GM23338 (cell line): ENCODE data around the gene GNLY. TPM values are rescaled to one million over a fixed set of nuclear protein-coding genes. Genes with fewer than 3 reads are reported as not detected.

ENCODE experiments used
- ATAC-seq: fragments of 200-7000 bp; cut with Tn5 transposase; 3 replicates; pipeline ENCODE4 v1.9.1; 2020
- DNase-seq: peaks from one replicate; pipeline ENCODE4 v3.0.0-alpha.2; 2015; ENCODE audit warnings: low spot score
- H2AFZ ChIP-seq: fragments of 200-600 bp; sonication (generic); 2 replicates; pipeline ENCODE4 v1.8.0; 2016; ENCODE audit warnings: antibody characterized with exemption, mild to moderate bottlenecking, moderate library complexity
- H3F3A ChIP-seq: fragments of 200-600 bp; sonication (generic); replicated peaks from 2 replicates; pipeline ENCODE4 v1.8.0; 2017; ENCODE audit warnings: antibody characterized with exemption, mixed run types, low read depth
- H3K27ac ChIP-seq: fragments of 200-600 bp; sonication (generic); 2 replicates; pipeline ENCODE4 v1.6.1; 2016; ENCODE audit warnings: low read depth
- H3K27me3 ChIP-seq: fragments of 200-600 bp; sonication (generic); 2 replicates; pipeline ENCODE4 v1.8.0; 2016; ENCODE audit warnings: mild to moderate bottlenecking, mixed run types, moderate library complexity; ENCODE audit not compliant: insufficient read depth
- H3K36me3 ChIP-seq: fragments of 200-600 bp; sonication (generic); 2 replicates; pipeline ENCODE4 v1.8.0; 2016; ENCODE audit warnings: mild to moderate bottlenecking; ENCODE audit not compliant: insufficient read depth
- H3K4me1 ChIP-seq: fragments of 200-600 bp; sonication (generic); 2 replicates; pipeline ENCODE4 v1.8.0; 2016; ENCODE audit warnings: mild to moderate bottlenecking, moderate library complexity; ENCODE audit not compliant: insufficient read depth
- H3K4me2 ChIP-seq: fragments of 200-600 bp; sonication (generic); 2 replicates; pipeline ENCODE4 v1.7.1; 2017; ENCODE audit warnings: mixed run types
- H3K4me3 ChIP-seq: fragments of 200-600 bp; sonication (generic); 2 replicates; pipeline ENCODE4 v1.6.1; 2016; ENCODE audit warnings: mixed run types
- H3K79me2 ChIP-seq: fragments of 200-600 bp; sonication (generic); replicated peaks from 2 replicates; pipeline ENCODE4 v1.8.0; 2017; ENCODE audit warnings: mild to moderate bottlenecking; ENCODE audit not compliant: insufficient read depth
- H3K9me2 ChIP-seq: fragments of 200-600 bp; sonication (generic); 2 replicates; pipeline ENCODE4 v1.8.0; 2017; ENCODE audit not compliant: insufficient read depth
- H4K20me1 ChIP-seq: fragments of 200-600 bp; sonication (generic); replicated peaks from 2 replicates; pipeline ENCODE4 v1.8.0; 2017; ENCODE audit warnings: mild to moderate bottlenecking; ENCODE audit not compliant: insufficient read depth
- H3K27ac Mint-ChIP-seq: 2 replicates; pipeline ENCODE4 v1.8.0; 2020; ENCODE audit warnings: inconsistent platforms, mild to moderate bottlenecking, moderate library complexity, mixed read lengths
- H3K27me3 Mint-ChIP-seq: 3 replicates; pipeline ENCODE4 v1.8.0; 2022; ENCODE audit warnings: low read depth, mild to moderate bottlenecking, moderate library complexity, mixed read lengths, inconsistent platforms; ENCODE audit not compliant: insufficient read depth, poor library complexity
- H3K36me3 Mint-ChIP-seq: 3 replicates; pipeline ENCODE4 v1.8.0; 2021; ENCODE audit warnings: low read depth, mild to moderate bottlenecking, inconsistent platforms, moderate library complexity, mixed read lengths
- H3K4me1 Mint-ChIP-seq: 3 replicates; pipeline ENCODE4 v1.8.0; 2020; ENCODE audit warnings: mild to moderate bottlenecking, inconsistent platforms, mixed read lengths
- H3K4me3 Mint-ChIP-seq: 3 replicates; pipeline ENCODE4 v1.8.0; 2021; ENCODE audit warnings: moderate library complexity, mild to moderate bottlenecking, inconsistent platforms, mixed read lengths
- H3K9me3 Mint-ChIP-seq: 3 replicates; pipeline ENCODE4 v1.8.0; 2020; ENCODE audit warnings: moderate library complexity, mild to moderate bottlenecking, inconsistent platforms, mixed read lengths
- CREB1 ChIP-seq: fragments of 250-450 bp; sonication (Bioruptor Pico); IDR thresholded peaks from 2 replicates; pipeline ENCODE4 v1.5.0; 2020; ENCODE audit warnings: low read depth, mild to moderate bottlenecking, moderate library complexity
- EZH2 ChIP-seq: fragments of 200-600 bp; sonication (generic); IDR thresholded peaks from one replicate; pipeline ENCODE4 v1.8.0; 2017; ENCODE audit warnings: antibody characterized with exemption, mild to moderate bottlenecking, low read depth; ENCODE audit not compliant: unreplicated experiment
- EZH2phosphoT487 ChIP-seq: fragments of 200-600 bp; sonication (generic); IDR thresholded peaks from one replicate; pipeline ENCODE4 v1.8.1; 2018; ENCODE audit warnings: antibody characterized with exemption; ENCODE audit not compliant: unreplicated experiment
- JUNB ChIP-seq: IDR thresholded peaks from one replicate; pipeline ENCODE4 v1.6.1; 2016; ENCODE audit warnings: antibody characterized with exemption; ENCODE audit not compliant: unreplicated experiment
- POLR2AphosphoS5 ChIP-seq: IDR thresholded peaks from 2 replicates; pipeline ENCODE4 v1.6.1; 2016; ENCODE audit warnings: antibody characterized with exemption, low read depth
- STAT1 ChIP-seq: IDR thresholded peaks from one replicate; pipeline ENCODE4 v1.6.1; 2016; ENCODE audit warnings: antibody characterized with exemption; ENCODE audit not compliant: unreplicated experiment
- ZNF114 ChIP-seq: fragments of 250-450 bp; sonication (Bioruptor Pico); IDR thresholded peaks from 2 replicates; pipeline ENCODE4 v1.5.0; 2020; ENCODE audit warnings: mild to moderate bottlenecking, moderate library complexity
- ZNF331 ChIP-seq: fragments of 250-450 bp; sonication (Bioruptor Pico); IDR thresholded peaks from 2 replicates; pipeline ENCODE4 v1.5.0; 2020; ENCODE audit warnings: low read depth, mild to moderate bottlenecking, moderate library complexity
- polyA plus RNA-seq: library from polyadenylated mRNA; unstranded; fragments of >200 nt; fragmentation: Nextera tagmentation; extraction: Ambion mirVana; gene quantifications from 2 replicates; pipeline ENCODE4 v1.2.1, GENCODE V29; 2016
- total RNA-seq: library from RNA; depleted of rRNA; stranded (reverse); fragments of >200 nt; shearing (Covaris generic); gene quantifications from 2 replicates; pipeline ENCODE4 v1.2.3, GENCODE V29; 2014
- TF ChIP-seq, protein P1 (sequence below), 2 experiments: fragments of 200-600 bp in 1 of 2; sonication (generic) in 1 of 2; conservative IDR thresholded peaks; 2 replicates each; pipeline versions ENCODE4 v1.5.1 to v1.6.1; 2016 to 2017; ENCODE audit warnings: antibody characterized with exemption in 2 of 2, low read depth in 2 of 2, mild to moderate bottlenecking in 2 of 2, moderate library complexity in 1 of 2
- TF ChIP-seq, protein P2 (sequence below): IDR thresholded peaks from 2 replicates; pipeline ENCODE4 v1.6.1; 2016; ENCODE audit warnings: antibody characterized with exemption
- TF ChIP-seq, protein P3 (sequence below): fragments of 250-450 bp; sonication (Bioruptor Pico); IDR thresholded peaks from 2 replicates; pipeline ENCODE4 v1.5.0; 2020; ENCODE audit warnings: mild to moderate bottlenecking, moderate library complexity

The GNLY gene
- total and polyA plus RNA-seq, 2 experiments from 2014 or later: not detected

DNA sequence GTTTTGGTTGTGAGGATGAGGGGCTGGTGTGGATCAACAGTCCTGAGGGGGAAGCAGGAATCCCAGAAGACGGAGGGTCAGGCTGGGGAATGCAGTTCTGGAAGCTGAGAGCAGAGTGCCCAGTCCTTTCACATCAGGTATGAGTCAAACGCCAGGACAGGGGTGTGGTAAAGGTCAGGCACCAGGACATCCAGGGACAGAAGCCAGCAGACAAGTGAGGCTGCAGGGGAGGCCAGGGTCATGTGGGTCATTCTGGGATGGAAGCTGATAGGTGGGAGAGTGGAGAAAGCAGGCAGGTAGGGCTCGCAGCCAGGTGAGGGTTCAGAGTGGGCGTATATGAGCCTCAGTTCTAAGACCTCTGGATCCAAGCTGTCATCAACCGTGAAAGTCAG is 12.8 kb upstream of the GNLY start:
- H2AFZ ChIP-seq: no peak overlapping the region
- no peak overlapping the region for H3K4me2 ChIP-seq
- H3K27ac ChIP-seq: no peak overlapping the region
- no peak for DNase-seq
- no peaks in the 10 kb centered on the region for H3K9me2 ChIP-seq
- peaks cover 8% of the 10 kb centered on the region; the same call in 1 of the 2 replicates for H3K4me1 ChIP-seq
- no peak overlapping the region for H3K4me3 ChIP-seq
- no peaks in the 10 kb centered on the region for H3F3A ChIP-seq
- no peak overlapping the region for H3K27ac Mint-ChIP-seq
- H3K9me3 Mint-ChIP-seq: no peaks in the 10 kb centered on the region
- no peaks in the 10 kb centered on the region for H4K20me1 ChIP-seq
- peaks cover 10% of the 10 kb centered on the region; the same call in 2 of the 3 replicates for H3K4me1 Mint-ChIP-seq
- no peaks in the 10 kb centered on the region for H3K79me2 ChIP-seq
- TF ChIP-seq ZNF114 (no peak), STAT1 (no peak)
- H3K36me3 ChIP-seq: no peaks in the 10 kb centered on the region
- H3K36me3 Mint-ChIP-seq: no peaks in the 10 kb centered on the region
- H3K27me3 ChIP-seq: no peaks in the 10 kb centered on the region
- no peak overlapping the region for H3K4me3 Mint-ChIP-seq
- H3K27me3 Mint-ChIP-seq: peaks cover 2% of the 10 kb centered on the region
- no peak for ATAC-seq

DNA sequence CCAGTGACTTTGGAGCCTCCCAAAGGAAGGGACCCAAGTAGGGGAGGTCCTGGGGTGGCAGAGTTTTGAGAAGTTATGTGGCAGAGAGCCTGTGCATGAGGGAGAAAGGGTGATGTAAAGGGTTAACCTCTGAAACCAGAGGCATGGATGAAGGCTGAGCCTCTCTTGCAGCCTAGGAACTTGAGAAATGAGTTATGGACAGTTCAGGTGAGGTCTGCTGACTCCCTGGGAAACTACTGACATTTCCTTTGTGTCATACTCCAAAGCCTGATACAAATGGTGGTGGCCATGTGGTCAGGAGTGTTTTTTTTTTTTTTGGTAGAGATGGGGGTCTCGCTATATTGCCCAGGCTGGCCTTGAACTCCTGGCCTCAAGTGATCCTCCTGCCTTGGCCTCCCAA is 12.4 kb upstream of the GNLY start:
- H3K9me2 ChIP-seq: no peaks in the 10 kb centered on the region
- TF ChIP-seq ZNF331 (CRISPR knock-in tag): no peak
- TF ChIP-seq EZH2: no peak
- TF ChIP-seq STAT1: no peak
- TF ChIP-seq JUNB: no peak
- TF ChIP-seq, protein P1, sequence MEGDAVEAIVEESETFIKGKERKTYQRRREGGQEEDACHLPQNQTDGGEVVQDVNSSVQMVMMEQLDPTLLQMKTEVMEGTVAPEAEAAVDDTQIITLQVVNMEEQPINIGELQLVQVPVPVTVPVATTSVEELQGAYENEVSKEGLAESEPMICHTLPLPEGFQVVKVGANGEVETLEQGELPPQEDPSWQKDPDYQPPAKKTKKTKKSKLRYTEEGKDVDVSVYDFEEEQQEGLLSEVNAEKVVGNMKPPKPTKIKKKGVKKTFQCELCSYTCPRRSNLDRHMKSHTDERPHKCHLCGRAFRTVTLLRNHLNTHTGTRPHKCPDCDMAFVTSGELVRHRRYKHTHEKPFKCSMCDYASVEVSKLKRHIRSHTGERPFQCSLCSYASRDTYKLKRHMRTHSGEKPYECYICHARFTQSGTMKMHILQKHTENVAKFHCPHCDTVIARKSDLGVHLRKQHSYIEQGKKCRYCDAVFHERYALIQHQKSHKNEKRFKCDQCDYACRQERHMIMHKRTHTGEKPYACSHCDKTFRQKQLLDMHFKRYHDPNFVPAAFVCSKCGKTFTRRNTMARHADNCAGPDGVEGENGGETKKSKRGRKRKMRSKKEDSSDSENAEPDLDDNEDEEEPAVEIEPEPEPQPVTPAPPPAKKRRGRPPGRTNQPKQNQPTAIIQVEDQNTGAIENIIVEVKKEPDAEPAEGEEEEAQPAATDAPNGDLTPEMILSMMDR (conservative IDR thresholded peaks at IDR 0.05; ENCODE audit: low read depth in 2 of 2): no peak
- TF ChIP-seq, protein P2, sequence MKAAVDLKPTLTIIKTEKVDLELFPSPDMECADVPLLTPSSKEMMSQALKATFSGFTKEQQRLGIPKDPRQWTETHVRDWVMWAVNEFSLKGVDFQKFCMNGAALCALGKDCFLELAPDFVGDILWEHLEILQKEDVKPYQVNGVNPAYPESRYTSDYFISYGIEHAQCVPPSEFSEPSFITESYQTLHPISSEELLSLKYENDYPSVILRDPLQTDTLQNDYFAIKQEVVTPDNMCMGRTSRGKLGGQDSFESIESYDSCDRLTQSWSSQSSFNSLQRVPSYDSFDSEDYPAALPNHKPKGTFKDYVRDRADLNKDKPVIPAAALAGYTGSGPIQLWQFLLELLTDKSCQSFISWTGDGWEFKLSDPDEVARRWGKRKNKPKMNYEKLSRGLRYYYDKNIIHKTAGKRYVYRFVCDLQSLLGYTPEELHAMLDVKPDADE: no peak
- no peak for TF ChIP-seq POLR2AphosphoS5
- TF ChIP-seq EZH2phosphoT487: no peak
- no peak for TF ChIP-seq CREB1 (CRISPR knock-in tag)
- TF ChIP-seq, protein P3, sequence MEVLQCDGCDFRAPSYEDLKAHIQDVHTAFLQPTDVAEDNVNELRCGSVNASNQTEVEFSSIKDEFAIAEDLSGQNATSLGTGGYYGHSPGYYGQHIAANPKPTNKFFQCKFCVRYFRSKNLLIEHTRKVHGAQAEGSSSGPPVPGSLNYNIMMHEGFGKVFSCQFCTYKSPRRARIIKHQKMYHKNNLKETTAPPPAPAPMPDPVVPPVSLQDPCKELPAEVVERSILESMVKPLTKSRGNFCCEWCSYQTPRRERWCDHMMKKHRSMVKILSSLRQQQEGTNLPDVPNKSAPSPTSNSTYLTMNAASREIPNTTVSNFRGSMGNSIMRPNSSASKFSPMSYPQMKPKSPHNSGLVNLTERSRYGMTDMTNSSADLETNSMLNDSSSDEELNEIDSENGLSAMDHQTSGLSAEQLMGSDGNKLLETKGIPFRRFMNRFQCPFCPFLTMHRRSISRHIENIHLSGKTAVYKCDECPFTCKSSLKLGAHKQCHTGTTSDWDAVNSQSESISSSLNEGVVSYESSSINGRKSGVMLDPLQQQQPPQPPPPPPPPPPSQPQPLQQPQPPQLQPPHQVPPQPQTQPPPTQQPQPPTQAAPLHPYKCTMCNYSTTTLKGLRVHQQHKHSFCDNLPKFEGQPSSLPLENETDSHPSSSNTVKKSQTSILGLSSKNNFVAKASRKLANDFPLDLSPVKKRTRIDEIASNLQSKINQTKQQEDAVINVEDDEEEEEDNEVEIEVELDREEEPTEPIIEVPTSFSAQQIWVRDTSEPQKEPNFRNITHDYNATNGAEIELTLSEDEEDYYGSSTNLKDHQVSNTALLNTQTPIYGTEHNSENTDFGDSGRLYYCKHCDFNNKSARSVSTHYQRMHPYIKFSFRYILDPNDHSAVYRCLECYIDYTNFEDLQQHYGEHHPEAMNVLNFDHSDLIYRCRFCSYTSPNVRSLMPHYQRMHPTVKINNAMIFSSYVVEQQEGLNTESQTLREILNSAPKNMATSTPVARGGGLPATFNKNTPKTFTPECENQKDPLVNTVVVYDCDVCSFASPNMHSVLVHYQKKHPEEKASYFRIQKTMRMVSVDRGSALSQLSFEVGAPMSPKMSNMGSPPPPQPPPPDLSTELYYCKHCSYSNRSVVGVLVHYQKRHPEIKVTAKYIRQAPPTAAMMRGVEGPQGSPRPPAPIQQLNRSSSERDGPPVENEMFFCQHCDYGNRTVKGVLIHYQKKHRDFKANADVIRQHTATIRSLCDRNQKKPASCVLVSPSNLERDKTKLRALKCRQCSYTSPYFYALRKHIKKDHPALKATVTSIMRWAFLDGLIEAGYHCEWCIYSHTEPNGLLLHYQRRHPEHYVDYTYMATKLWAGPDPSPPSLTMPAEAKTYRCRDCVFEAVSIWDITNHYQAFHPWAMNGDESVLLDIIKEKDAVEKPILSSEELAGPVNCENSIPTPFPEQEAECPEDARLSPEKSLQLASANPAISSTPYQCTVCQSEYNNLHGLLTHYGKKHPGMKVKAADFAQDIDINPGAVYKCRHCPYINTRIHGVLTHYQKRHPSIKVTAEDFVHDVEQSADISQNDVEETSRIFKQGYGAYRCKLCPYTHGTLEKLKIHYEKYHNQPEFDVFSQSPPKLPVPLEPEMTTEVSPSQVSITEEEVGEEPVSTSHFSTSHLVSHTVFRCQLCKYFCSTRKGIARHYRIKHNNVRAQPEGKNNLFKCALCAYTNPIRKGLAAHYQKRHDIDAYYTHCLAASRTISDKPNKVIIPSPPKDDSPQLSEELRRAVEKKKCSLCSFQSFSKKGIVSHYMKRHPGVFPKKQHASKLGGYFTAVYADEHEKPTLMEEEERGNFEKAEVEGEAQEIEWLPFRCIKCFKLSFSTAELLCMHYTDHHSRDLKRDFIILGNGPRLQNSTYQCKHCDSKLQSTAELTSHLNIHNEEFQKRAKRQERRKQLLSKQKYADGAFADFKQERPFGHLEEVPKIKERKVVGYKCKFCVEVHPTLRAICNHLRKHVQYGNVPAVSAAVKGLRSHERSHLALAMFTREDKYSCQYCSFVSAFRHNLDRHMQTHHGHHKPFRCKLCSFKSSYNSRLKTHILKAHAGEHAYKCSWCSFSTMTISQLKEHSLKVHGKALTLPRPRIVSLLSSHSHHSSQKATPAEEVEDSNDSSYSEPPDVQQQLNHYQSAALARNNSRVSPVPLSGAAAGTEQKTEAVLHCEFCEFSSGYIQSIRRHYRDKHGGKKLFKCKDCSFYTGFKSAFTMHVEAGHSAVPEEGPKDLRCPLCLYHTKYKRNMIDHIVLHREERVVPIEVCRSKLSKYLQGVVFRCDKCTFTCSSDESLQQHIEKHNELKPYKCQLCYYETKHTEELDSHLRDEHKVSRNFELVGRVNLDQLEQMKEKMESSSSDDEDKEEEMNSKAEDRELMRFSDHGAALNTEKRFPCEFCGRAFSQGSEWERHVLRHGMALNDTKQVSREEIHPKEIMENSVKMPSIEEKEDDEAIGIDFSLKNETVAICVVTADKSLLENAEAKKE (CRISPR knock-in tag): no peak
- no peak for TF ChIP-seq ZNF114

More for the DNA sequence above, 12.4 kb upstream of the GNLY start:
- ATAC-seq (no peak), DNase-seq (no peak)
- Histone ChIP-seq H3K4me2 (no peak overlapping the region), H3K36me3 (no peaks in the 10 kb centered on the region), H3K4me3 (no peak overlapping the region), H2AFZ (no peak overlapping the region), H4K20me1 (no peaks in the 10 kb centered on the region), H3K27ac (no peak overlapping the region), H3K27me3 (no peaks in the 10 kb centered on the region), H3K79me2 (no peaks in the 10 kb centered on the region), H3K4me1 (peaks cover 8% of the 10 kb centered on the region; the same call in 1 of the 2 replicates), H3F3A (no peaks in the 10 kb centered on the region)
- Mint-ChIP-seq H3K27ac (no peak overlapping the region), H3K36me3 (no peaks in the 10 kb centered on the region), H3K4me3 (no peak overlapping the region), H3K27me3 (peaks cover 2% of the 10 kb centered on the region), H3K9me3 (no peaks in the 10 kb centered on the region), H3K4me1 (peaks cover 6% of the 10 kb centered on the region; the same call in 1 of the 3 replicates)
